ENCODE results near the gene ACMSD.

ACMSD gene

GRCh38 chr2:134862674-134863073, 24.3 kb downstream of the ACMSD start:
- no peak for DNase-seq (ENCODE audit: low read depth)
- H3K4me3 ChIP-seq (ENCODE audit: low read depth, low read length) = no peak overlapping the region
- no peak for TF ChIP-seq CTCF (IDR thresholded peaks at IDR 0.05; ENCODE audit: control insufficient read depth, extremely low read depth, insufficient read depth)

- no peak overlapping the region for H3K4me3 ChIP-seq (ENCODE audit: low read depth, low read length)
- TF ChIP-seq CTCF (IDR thresholded peaks at IDR 0.05; ENCODE audit: control insufficient read depth, extremely low read depth, insufficient read depth) = no peak
- DNase-seq (ENCODE audit: low read depth) = no peak
These were observed 25.0 kb downstream of the ACMSD start for GRCh38 chr2:134863446-134863845.

- H3K4me3 ChIP-seq (ENCODE audit: low read depth, low read length) = no peak overlapping the region
- DNase-seq (ENCODE audit: low read depth) = no peak
- TF ChIP-seq CTCF (IDR thresholded peaks at IDR 0.05; ENCODE audit: control insufficient read depth, extremely low read depth, insufficient read depth) = no peak
These were observed 26.8 kb downstream of the ACMSD start for GRCh38 chr2:134865067-134865787.

- no peak overlapping the region for H3K4me3 ChIP-seq (ENCODE audit: low read depth, low read length)
- no peak for TF ChIP-seq CTCF (IDR thresholded peaks at IDR 0.05; ENCODE audit: control insufficient read depth, extremely low read depth, insufficient read depth)
- no peak for DNase-seq (ENCODE audit: low read depth)
These were observed 28.2 kb downstream of the ACMSD start for GRCh38 chr2:134866498-134867099.

GRCh38 chr2:134869946-134870736, 31.7 kb downstream of the ACMSD start:
- no peak for DNase-seq (ENCODE audit: low read depth)
- no peak overlapping the region for H3K4me3 ChIP-seq (ENCODE audit: low read depth, low read length)
- TF ChIP-seq CTCF (IDR thresholded peaks at IDR 0.05; ENCODE audit: control insufficient read depth, extremely low read depth, insufficient read depth) = no peak

GRCh38 chr2:134873152-134873551, 34.7 kb downstream of the ACMSD start:
- no peak for DNase-seq (ENCODE audit: low read depth)
- no peak for TF ChIP-seq CTCF (IDR thresholded peaks at IDR 0.05; ENCODE audit: control insufficient read depth, extremely low read depth, insufficient read depth)

More at GRCh38 chr2:134873152-134873551, 34.7 kb downstream of the ACMSD start:
- no peak overlapping the region for H3K4me3 ChIP-seq (ENCODE audit: low read depth, low read length)

All from LNCaP clone FGC (cell line).